GM12801 (cell line): Measurements from ENCODE around the gene ATP5F1D.

Experiments used
- CTCF ChIP-seq: IDR thresholded peaks from one replicate; pipeline ENCODE4 v1.5.1; 2011; ENCODE audit warnings: control low read depth; ENCODE audit not compliant: insufficient read length; ENCODE audit errors: extremely low read depth

ATP5F1D gene

DNA sequence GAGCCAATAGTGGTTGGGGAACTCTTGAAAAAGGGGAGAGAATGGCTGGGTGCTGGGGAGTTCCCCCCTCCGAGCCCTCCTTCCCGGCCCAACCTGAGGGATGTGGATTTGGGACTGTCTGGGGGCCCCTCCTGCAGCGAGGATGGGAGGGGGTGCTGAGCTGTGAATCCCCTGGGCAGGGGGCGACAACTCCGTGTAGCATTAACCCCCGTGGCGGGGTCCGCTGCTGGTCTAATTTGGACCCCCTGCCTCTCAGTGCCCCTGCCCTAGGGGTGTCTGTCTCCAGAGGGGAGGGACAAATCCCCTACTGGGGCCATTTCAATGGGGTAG lies 16.6 kb downstream of the ATP5F1D start:
- no peak for TF ChIP-seq CTCF

DNA sequence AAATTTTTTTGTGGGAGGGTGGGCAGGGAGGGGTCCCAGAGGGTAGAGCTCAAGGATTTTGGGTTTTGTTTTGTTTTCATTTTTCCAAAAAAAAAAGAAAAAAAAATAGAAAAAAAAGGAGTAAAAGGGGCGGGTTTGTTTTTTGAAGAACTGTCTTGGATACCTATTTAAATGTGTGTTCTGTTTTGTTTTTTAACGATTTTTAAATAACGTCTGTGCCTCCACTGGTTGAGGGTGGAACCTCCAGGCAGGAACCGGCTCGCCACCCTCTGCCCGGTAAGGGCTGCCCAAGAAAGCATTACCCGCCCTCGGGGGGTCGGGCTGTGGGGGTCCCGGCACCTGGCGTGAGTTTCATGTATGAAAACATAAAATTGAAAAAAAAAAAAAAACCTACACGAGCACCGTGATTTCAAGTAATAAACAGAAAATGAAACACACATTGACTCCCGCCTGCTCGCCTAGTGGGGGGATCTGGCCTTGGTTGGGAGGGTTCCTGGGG lies 17.2 kb downstream of the ATP5F1D start:
- no peak for TF ChIP-seq CTCF

GRCh38 chr19:1259206-1259875 lies 17.8 kb downstream of the ATP5F1D start:
- TF ChIP-seq CTCF = no peak

DNA sequence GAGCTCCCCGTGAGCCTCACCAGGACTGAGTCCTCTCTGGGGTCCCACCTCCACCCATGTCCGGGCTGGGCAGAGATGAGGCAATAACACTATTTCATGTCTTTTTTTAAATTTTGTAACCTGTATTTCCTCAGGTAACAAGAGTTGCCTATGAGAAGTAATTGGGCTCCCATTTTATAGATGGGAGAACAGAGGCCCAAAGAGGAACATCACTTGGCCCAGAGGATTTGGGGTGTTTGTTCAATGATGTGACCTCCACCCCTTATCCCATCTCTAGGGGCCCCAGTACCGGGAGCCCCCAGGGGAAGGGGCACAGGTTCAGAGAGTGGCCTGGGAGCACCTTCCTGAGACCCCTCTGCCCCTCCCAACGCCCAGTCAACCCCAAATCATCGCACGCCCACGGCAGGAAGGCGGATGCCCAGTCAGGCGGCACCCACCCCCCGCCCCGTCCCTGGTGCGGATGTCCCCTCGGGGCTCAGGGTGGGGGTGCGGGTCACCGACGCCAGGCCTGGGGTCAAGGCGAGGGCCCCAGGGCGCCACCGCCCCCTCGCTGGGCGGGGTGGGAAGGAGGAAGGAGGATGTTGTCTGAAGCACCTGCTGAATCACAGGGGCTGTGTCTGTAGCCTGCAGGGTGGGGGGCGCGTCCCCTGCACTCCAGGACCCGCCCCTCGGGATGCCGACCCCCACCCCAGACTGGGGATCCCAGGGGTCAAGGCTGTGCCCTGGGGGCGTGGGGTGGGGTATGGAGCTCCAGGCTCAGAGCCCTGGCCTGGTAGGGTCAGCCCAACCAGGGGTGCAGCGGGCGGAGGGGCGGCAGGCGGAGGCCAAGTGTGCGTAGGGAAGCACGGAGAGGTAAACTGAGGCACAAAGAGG lies 18.6 kb downstream of the ATP5F1D start:
- TF ChIP-seq CTCF = no peak

- no peak for TF ChIP-seq CTCF
These were observed 19.4 kb downstream of the ATP5F1D start for GRCh38 chr19:1260749-1261537.

DNA sequence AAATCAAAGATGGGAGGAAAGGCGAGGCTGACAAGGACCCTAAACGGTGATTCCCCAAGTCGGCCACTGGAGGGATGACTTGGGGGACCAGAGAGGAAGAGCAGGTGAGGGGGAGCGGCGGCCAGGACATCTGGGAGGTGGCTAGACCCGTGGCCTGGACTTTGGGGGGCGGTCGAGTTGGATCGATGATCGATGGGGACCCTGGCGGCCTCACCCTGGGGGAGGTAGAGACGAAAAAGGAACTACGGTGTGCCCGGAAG lies 19.9 kb downstream of the ATP5F1D start:
- TF ChIP-seq CTCF = no peak
